Kidney (tissue), 14 donors: ENCODE data around the gene HNMT. TPM values are rescaled to one million over a fixed set of nuclear protein-coding genes. Genes with fewer than 3 reads are reported as not detected.
A peak's percentile ranks its signal among the peaks of the same experiment; 100 is the strongest.
"Not testable (repeated sequence)": the region's sequence is repeated elsewhere in the genome, so short reads cannot be mapped to it uniquely, and the experiment has no call there.

Experiments used
- DNase-seq, 5 donors: peaks; one replicate each; pipeline ENCODE4 v3.0.0-alpha.2; 2013 to 2020
- FAIRE-seq: peaks from 2 replicates; lab custom pipeline; 2012; peaks lifted over from hg19 to GRCh38; lab: Jason Lieb, UNC
- H3K27ac ChIP-seq, 2 donors: one replicate each; pipeline ENCODE4 v1.7.0; 2013; ENCODE audit warnings: low read depth in 2 of 2, low read length in 2 of 2, inconsistent platforms in 1 of 2
- H3K27me3 ChIP-seq: one replicate; pipeline ENCODE4 v1.7.1; 2013; ENCODE audit warnings: low read length, inconsistent platforms; ENCODE audit not compliant: control insufficient read depth, insufficient read depth
- H3K36me3 ChIP-seq, 3 donors: one replicate each; pipeline versions ENCODE4 v1.7.0 to v1.7.1; 2013; ENCODE audit warnings: low read length in 3 of 3, control low read depth in 1 of 3, inconsistent platforms in 1 of 3; ENCODE audit not compliant: insufficient read depth in 3 of 3, control insufficient read depth in 2 of 3
- H3K4me1 ChIP-seq, 3 donors: one replicate each; pipeline versions ENCODE4 v1.7.0 to v1.7.1; 2013; ENCODE audit warnings: low read length in 3 of 3, inconsistent platforms in 1 of 3, low read depth in 1 of 3; ENCODE audit not compliant: control insufficient read depth in 2 of 3, insufficient read depth in 2 of 3
- H3K4me3 ChIP-seq, 3 donors: one replicate each; pipeline versions ENCODE4 v1.7.0 to v1.8.1; 2013; ENCODE audit warnings: low read length in 3 of 3, control low read depth in 1 of 3, inconsistent platforms in 1 of 3
- H3K9ac ChIP-seq, 3 donors: one replicate each; pipeline versions ENCODE4 v1.7.0 to v1.7.1; 2013; ENCODE audit warnings: low read length in 3 of 3, control low read depth in 1 of 3, inconsistent platforms in 1 of 3
- H3K9me3 ChIP-seq, 3 donors: one replicate each; pipeline versions ENCODE4 v1.7.0 to v1.7.1; 2013; ENCODE audit warnings: low read length in 3 of 3, control low read depth in 1 of 3, inconsistent platforms in 1 of 3; ENCODE audit not compliant: control insufficient read depth in 2 of 3, insufficient read depth in 1 of 3
- CTCF ChIP-seq: IDR thresholded peaks from 3 replicates; pipeline ENCODE4 v1.5.1; 2012; ENCODE audit warnings: mild to moderate bottlenecking, moderate library complexity, borderline replicate concordance; ENCODE audit not compliant: insufficient read depth; ENCODE audit errors: extremely low read depth
- intact Hi-C: fragments of 100-400 bp; cut with DNase I; formaldehyde crosslinking; loops from one replicate; pipeline ENCODE4 v1.11.1; 2022
- polyA plus RNA-seq: library from polyadenylated mRNA; stranded (reverse); fragments of 350-450 nt; fragmentation: Illumina TruSeq; extraction: RNeasy Lipid Tissue Mini Kit (QIAGEN cat#74804); gene quantifications from one replicate; pipeline ENCODE4 v1.2.3, GENCODE V29; 2014; ENCODE audit warnings: low read depth, low replicate concordance; ENCODE audit not compliant: insufficient read depth
- total RNA-seq: library from RNA; stranded (reverse); fragmentation: NEBNext Ultra II Directional; extraction: Animal tissue kit (Norgen Biotek cat#: 25700); gene quantifications from one replicate; pipeline ENCODE4 v1.2.1, GENCODE V29; 2021
- donor health status: control.
- donor health status: control.
- donor health status: control.
- donor health status: control.
- donor health status: control.
- donor health status: DM: yes; HTN: yes; CAD: no.
- donor health status: Normal renal cell carcinoma (clear cell type).

Gene HNMT
- total and polyA plus RNA-seq, 2 donors from 2014 or later, result 61.6 to 69.2 TPM

GRCh38 chr2:137969876-137970275 is 5.6 kb downstream of the HNMT start:
- no peaks in the 10 kb centered on the region for H3K27me3 ChIP-seq
- intact Hi-C loops, result no loop called here
- H3K9ac ChIP-seq, result no peak overlapping the region
- DNase-seq, result no peak
- FAIRE-seq, result no peak
- H3K27ac ChIP-seq, result peak overlapping the region in 1 of 2 donors; percentile 2
- no peak for TF ChIP-seq CTCF
- H3K9me3 ChIP-seq, result no peaks in the 10 kb centered on the region
- H3K36me3 ChIP-seq, result no peaks in the 10 kb centered on the region
- no peak overlapping the region for H3K4me3 ChIP-seq
- H3K4me1 ChIP-seq, result peaks cover 0 to 22% (median 0%) of the 10 kb centered on the region in 3 donors

GRCh38 chr2:137971259-137971658 is 7.0 kb downstream of the HNMT start:
- intact Hi-C loops, H3K9ac ChIP-seq, H3K9me3 ChIP-seq, H3K4me3 ChIP-seq, H3K27me3 ChIP-seq, DNase-seq, H3K27ac ChIP-seq, FAIRE-seq, H3K36me3 ChIP-seq: not testable (repeated sequence)
- H3K4me1 ChIP-seq, result peaks cover 0 to 26% (median 0%) of the 10 kb centered on the region in 3 donors

GRCh38 chr2:137973280-137973679 is 9.0 kb downstream of the HNMT start:
- no peak overlapping the region for H3K4me3 ChIP-seq
- FAIRE-seq, result no peak
- H3K9ac ChIP-seq, result no peak overlapping the region
- no peak overlapping the region for H3K27ac ChIP-seq
- peaks cover 0 to 24% (median 0%) of the 10 kb centered on the region in 3 donors for H3K4me1 ChIP-seq
- H3K36me3 ChIP-seq, result no peaks in the 10 kb centered on the region
- no peak for TF ChIP-seq CTCF
- DNase-seq, result no peak
- H3K27me3 ChIP-seq, result no peaks in the 10 kb centered on the region
- H3K9me3 ChIP-seq, result no peaks in the 10 kb centered on the region
- intact Hi-C loops, result no loop called here

GRCh38 chr2:137975280-137976271 is 11.3 kb downstream of the HNMT start:
- Histone ChIP-seq H3K4me1 (peaks cover 0 to 14% (median 0%) of the 10 kb centered on the region in 3 donors), H3K27me3 (no peaks in the 10 kb centered on the region), H3K36me3 (no peaks in the 10 kb centered on the region), H3K27ac (peak overlapping the region; percentile 26 to 83), H3K4me3 (no peak overlapping the region), H3K9ac (no peak overlapping the region), H3K9me3 (no peaks in the 10 kb centered on the region)
- FAIRE-seq, result peak; percentile 92
- intact Hi-C loops, result no loop called here
- TF ChIP-seq CTCF, result no peak
- peak in 2 of 5 donors; percentile 77 to 82 for DNase-seq
